ENCODE measurements around the gene SFRP2. TPM values are rescaled to one million over a fixed set of nuclear protein-coding genes. Genes with fewer than 3 reads are reported as not detected.

The SFRP2 gene
- total RNA-seq, 1 experiment from 2014 or later: not detected

- Histone ChIP-seq H3K27me3 (no peaks in the 10 kb centered on the region), H3K9me3 (replicated peaks) (no peaks in the 10 kb centered on the region), H3K27ac (no peak overlapping the region), H3K4me3 (no peak overlapping the region), H3K36me3 (no peaks in the 10 kb centered on the region), H3K4me1 (no peaks in the 10 kb centered on the region)
- no peak for DNase-seq
Observed at GRCh38 chr4:153733751-153734448, 55.0 kb downstream of the SFRP2 start.

DNA sequence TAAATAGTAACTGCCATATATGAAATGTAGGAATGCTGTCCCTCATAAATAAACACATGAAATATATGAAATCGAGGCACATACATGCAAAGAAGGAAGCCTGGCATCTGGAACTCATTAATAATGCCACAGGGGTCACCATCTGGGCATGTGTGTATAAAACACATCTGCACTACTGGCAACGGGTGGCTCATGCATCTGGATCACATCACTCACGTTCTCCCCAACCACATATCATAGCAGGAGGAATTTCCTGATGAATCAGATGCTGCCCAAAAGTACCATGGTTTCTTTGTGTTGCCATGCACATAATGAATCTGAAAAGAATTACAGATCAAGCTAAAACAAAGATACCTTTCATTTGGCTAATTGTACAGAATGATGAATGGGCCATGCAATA lies 57.6 kb downstream of the SFRP2 start:
- Histone ChIP-seq H3K4me3 (no peak overlapping the region), H3K36me3 (no peaks in the 10 kb centered on the region), H3K27ac (no peak overlapping the region), H3K4me1 (no peaks in the 10 kb centered on the region), H3K9me3 (replicated peaks) (no peaks in the 10 kb centered on the region), H3K27me3 (no peaks in the 10 kb centered on the region)
- DNase-seq: no peak

Other genes with a start within 250 kb of the SFRP2 start
- gene TLR2, start 104.8 kb downstream of the SFRP2 start, total RNA-seq (2014; rRNA removed; shearing (Covaris generic)): not detected in 2 replicates
- not detected in 2 replicates for gene RNF175, start 29.1 kb downstream of the SFRP2 start, total RNA-seq (2014; rRNA removed; shearing (Covaris generic))